Left cardiac atrium (tissue), 4 donors: Measurements from ENCODE around the gene MAP1B. TPM values are rescaled to one million over a fixed set of nuclear protein-coding genes. Genes with fewer than 3 reads are reported as not detected.
A peak's percentile ranks its signal among the peaks of the same experiment; 100 is the strongest.

Source experiments
- ATAC-seq, 2 donors: fragments of 200-7000 bp; cut with Tn5 transposase; one replicate each; pipeline ENCODE4 v1.9.1; 2020; ENCODE audit warnings: mild to moderate bottlenecking in 2 of 2, moderate library complexity in 2 of 2
- DNase-seq: peaks from one replicate; pipeline ENCODE4 v3.0.0-alpha.2; 2020
- intact Hi-C, 2 donors: fragments of 100-400 bp; cut with DNase I; formaldehyde crosslinking; loops; one replicate each; pipeline versions ENCODE4 v1.14.1 to v1.15.1; 2022 to 2023
- total RNA-seq, 2 donors: library from RNA; stranded (reverse); fragmentation: NEBNext Ultra II Directional; extraction: Animal tissue kit (Norgen Biotek cat#: 25700); gene quantifications; one replicate each; pipeline ENCODE4 v1.2.1, GENCODE V29; 2021
- donor health status: DM: no; HTN: yes; CAD: no.
- donor health status: DM: no; HTN: yes; CAD: no; lungs with severe emphysema.
- donor health status: DM: yes; HTN: yes; CAD: no.
- donor health status: Dilated cardiomyopathy.

MAP1B gene
- total RNA-seq, 2 donors from 2014 or later: 163 to 224 TPM

DNA sequence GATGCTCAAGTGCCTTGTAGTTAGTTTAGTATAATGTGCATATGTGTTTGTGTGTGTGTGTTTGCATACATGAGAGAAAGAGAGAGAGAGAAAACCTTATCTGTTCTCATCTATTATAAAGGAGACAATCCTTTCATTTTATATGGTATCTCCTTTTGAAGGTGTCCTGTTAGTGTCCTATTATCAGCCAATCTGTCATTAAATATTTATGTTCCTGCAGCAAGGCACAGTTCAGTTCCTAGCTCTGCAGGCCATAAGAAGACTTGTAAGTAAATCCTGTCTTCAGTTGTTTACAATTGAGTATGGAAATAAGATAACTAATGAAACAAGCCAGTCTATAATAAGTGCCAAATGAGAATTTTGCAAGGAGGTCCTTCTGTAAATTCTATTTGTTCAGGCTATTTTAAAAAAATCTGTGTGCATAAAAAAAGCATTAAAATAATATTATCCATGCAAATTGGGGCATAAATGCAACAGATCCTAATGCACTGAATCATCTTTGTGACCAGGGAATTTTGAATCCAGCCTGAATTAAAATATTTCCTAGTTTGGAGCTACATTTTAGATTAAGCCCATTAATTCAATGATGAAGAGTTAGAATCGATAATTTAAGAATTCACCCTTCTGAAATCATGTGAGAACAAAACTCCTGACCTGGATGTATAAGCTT, 18.1 kb downstream of the MAP1B start:
- intact Hi-C loops: no loop called here
- ATAC-seq: no peak

DNA sequence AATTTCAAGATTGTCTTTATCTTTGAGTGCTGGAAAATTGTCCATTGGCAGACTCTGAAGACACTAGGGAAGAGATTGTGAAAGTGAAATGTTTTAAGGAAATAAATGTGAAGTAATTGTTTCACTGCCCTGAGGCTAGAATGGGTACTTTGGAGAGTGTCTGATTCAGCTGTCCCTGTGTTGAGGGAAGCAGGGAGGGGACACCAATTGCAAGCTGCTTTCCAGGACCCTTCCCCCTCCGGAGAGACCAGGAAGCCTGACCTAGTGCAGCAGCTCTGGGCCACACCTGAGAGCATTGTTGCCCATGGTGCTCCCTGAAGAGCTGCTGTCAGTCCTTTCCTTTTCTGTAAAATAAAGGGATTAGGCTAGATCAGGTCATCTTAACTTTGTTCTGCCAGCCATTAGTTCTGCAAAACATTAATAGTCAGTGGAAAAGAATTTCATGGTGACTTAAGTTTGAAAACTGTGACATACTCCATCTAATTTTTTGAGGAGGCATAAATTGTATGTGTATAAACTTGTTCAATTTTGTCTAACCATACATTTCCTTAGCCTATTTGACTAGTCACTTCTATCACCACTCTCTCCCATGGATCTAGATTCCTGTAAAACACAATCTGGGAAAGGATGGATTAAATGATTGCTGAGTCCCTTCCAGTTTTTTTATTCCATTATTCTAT, 18.8 kb downstream of the MAP1B start:
- intact Hi-C loops: no loop called here
- ATAC-seq: peak; percentile 21 to 47
- DNase-seq: no peak

More for the DNA sequence above, 18.1 kb downstream of the MAP1B start:
- no peak for DNase-seq

DNA sequence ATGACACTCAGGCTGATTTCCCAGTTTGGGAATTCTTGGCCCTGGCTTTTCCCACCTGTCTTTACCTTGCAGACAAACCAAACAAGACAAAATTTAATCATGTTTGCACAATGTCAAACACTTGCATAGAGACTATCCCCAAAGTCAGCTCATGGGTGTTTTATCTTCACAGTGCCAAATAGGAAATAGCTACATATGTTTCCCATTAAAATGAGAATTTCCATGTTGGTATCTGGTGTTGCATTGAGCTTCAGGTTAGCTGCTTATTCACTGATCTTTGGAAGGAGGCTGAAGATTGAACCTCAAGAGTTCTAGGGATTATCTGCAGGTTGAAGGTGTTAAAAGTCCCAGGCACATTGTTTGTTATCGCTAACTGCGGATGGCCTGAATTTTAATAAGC, 19.5 kb downstream of the MAP1B start:
- intact Hi-C loops: no loop called here
- ATAC-seq (no peak), DNase-seq (no peak)

DNA sequence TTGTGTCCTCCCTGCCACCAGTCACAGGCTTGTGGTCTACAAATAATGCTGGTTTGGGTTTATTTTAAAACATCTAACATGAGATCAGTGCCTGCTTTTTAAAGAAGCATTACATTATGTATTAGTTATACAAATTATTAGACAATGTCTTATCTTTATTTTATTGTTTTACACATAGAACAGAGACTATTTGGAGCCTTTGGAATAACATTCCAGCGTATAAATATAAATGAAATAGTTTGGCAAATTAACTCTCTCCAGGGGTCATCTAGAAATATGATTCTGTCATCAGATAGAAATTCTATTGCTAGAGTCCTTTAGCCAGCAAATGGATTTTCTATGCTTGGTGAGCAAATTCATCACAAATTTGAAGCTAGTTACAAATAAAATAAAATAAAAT, 22.4 kb downstream of the MAP1B start:
- DNase-seq: no peak
- intact Hi-C loops: loop anchor here in 1 of 2 donors (10.0 kb wide), 1 partner anchor 75 kb away; no protein-coding TSS in a partner anchor
- no peak for ATAC-seq

DNA sequence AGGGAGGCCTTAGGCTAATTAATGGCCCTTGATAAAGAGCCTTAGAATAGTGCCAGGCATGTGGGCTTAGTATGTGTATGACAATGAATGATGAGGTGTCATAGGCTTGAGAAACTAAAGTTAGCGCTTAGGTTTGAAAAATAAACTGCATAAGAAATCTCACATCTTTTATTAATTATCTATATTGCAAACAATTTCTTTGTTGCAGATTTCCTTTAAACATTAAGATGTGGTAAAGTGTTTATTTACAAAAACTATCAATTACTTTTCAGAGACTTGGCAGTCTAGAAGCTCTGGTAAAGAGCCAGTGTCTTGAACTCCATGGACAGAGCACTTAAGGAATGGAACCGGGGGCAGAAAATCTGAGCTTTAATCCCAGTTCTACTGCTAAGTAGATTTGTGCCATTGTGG, 23.1 kb downstream of the MAP1B start:
- intact Hi-C loops: loop anchor here in 1 of 2 donors (10.0 kb wide), 1 partner anchor 74 kb away; no protein-coding TSS in a partner anchor
- DNase-seq (no peak), ATAC-seq (no peak)

DNA sequence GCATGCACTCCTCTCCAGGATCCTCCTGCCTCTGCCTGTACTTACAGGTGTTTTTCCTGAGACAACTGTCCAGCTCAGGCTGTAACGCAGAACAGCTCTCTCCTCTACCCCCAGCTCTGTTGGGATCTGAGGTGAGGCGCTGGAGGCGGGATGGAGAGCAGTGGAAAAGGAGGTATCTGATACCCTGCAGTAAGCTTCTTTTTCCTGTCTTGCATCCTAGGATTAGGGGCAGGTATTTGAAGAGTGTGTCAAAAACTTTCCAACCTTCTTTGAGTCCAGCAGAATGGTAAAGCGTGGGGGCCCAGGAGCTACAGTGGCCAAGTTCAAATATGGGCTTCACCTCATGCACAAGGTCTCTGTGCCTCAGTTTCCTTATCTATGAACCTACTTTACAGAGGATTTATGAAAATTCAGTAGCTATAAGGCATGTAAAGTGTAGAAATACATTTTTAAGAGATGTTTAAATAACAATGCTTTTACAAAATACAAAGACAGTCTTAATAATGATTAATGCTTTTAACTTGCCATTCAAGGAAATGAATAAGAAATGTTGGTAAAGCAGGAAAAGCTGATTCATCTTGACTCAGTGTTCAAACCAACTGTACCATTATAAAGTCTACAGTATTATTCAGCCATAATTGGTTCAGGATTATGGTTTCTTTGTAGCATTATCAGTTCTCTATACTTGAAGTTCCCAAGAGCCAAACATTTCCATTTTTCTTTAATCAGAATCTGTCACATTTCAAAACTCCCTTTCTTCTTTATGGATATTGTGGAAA, 26.1 kb downstream of the MAP1B start:
- intact Hi-C loops: loop anchor here in 1 of 2 donors (10.0 kb wide), 1 partner anchor 71 kb away; no protein-coding TSS in a partner anchor
- no peak for DNase-seq
- no peak for ATAC-seq

DNA sequence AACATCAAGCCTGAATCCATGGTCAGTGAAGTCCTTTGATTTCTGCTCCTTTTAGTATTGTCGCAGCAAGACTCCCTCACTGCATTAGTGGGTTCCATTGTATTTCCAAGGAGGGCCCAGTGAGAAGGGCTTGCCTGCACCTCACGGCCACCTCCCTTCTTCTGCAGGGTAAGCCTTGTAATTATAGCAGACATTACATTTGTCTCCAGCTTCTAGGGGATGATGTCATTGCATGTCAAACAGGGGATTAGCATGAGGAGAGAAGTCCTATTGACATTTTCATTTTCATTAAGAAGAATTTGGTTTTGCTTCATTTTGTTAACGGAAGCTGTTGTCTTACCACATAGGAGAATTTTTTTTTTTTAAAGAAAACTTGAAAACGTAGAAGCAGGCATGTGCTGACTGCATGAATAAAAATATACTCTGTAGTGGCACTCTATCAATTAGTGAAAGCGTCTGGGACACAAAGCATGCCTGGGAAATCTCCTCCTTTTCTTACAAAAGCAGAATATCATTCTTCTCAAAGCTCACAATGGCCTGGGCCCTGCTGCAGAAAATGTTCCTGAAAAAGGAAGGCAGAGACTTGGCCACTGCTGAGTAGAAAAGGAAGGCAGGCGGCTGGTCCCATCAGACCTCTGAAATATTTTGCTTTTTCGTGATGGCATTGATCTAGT, 27.1 kb downstream of the MAP1B start:
- intact Hi-C loops: loop anchor here in 1 of 2 donors (10.0 kb wide), 1 partner anchor 70 kb away; no protein-coding TSS in a partner anchor
- ATAC-seq (peak in 1 of 2 donors; percentile 44), DNase-seq (no peak)

DNA sequence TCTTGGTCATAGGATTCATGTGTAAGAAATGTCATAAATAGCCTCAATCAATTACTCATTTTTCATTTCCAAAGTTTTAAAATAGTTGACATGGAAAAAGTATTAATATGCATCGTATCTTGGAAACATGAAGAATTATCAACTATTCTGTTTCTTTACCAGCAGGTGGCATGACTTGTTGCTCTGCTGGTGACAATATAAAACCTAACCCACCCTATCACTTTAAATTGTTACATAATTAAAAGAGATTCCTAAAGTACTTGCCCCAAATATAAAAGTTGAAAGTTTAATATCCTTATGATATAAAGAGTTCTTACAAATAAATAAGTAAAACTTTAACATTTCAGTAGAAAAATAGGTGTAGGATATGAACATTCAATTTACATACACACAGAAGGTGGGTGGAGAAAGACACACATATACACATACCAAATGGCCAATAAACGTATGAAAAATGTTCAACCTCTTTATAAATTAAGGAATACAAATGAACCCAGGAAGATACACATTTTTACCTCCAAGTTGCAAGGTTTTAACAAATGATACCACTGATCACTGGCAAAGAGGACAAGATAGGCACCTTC, 30.6 kb downstream of the MAP1B start:
- intact Hi-C loops: loop anchor here in 1 of 2 donors (10.0 kb wide), 1 partner anchor 67 kb away; no protein-coding TSS in a partner anchor
- ATAC-seq: no peak
- DNase-seq: no peak

DNA sequence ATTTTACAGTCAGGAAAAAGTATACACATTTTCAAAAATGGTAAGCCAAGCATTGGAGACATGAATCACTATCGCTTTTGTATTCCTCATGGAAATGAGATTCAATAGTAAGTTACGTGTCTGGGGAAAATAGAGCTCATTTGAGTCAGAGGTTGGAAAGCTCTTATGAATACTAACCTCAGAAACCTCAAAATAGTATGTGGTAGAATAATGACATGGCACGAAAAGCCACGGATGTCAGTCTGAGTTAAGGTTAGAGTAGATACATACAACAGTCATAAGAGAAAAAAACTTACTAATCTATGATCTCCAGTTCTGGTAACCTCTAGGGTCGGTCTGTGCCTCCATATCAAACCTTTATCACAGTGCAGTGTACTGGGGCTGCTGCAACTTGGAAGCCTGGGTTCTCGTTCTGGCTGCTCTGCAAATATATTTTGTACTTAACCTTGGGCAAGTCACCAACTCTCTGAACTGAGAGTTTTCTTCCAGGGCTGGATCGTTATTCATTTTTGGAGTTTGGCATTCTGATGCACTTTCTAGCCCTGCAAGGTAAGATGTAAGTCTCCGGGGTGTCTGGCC, 31.8 kb downstream of the MAP1B start:
- peak in 1 of 2 donors; percentile 46 for ATAC-seq
- intact Hi-C loops: loop anchor here in 1 of 2 donors (10.0 kb wide), 1 partner anchor 66 kb away; no protein-coding TSS in a partner anchor
- DNase-seq: no peak

DNA sequence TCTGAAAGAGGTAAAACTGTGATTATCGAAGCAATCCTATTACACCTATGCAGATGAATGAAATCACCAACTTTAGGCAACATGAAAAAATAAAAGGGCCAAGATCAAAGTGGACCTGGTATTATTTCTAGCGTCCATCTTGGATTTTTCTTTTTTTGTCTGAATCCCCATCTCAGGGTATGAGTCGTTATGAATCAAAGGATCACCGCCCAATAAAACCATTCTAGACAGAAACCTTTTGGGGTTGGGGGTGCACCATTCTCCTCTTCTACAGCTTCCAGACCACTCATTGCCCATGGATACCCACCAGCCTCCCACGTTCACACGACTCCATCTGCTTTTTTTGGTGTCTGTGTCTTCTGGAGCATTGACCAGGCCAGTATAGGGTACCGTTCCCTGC, 33.4 kb downstream of the MAP1B start:
- intact Hi-C loops: loop anchor here in 1 of 2 donors (5.0 kb wide), 1 partner anchor 167 kb away; no protein-coding TSS in a partner anchor
- ATAC-seq (no peak), DNase-seq (no peak)

DNA sequence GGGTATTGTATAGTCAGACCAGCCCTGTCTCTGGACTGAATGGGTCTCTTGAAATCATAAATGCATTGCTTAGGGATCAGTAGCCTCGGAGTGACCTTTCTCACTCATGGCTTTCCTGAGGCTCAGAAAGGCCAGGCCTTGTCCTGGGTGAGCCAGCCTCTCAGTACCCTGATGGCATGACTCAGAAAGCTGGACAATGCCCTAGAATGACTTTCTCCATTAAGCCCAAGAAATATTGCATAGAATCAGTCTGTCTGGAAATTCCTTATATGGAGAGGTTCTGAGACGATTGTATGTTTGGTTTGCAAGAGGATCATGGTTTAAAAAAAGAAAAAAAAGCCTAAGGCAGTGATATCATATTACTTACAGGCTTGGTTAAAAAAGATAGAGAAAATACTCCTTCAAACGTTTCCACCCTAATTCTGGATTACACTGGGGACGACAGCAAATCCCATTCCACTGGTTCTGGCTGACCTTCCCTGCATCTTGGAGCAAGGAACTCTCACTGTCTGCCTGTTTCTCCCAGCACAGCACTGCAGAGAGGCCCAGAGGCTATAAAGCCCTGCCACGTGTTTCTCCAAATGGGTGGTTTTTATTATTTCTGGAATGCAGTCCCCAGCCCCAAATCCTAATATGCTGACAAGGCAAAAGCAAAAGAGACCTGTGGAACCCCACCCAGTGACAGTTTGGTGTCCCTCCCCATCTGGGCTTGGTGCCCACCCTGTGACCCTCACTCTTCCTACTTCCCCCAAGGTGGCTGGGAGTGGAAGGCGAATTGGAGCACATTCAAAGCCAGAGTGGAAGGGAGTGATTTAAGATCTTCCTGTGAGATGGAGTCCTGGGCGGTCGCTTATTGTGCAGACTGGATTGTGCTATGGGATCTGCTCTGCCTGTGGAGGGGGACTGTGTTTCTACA, 34.4 kb downstream of the MAP1B start:
- ATAC-seq: peak; percentile 77 to 78
- no peak for DNase-seq
- intact Hi-C loops: loop anchor here in 1 of 2 donors (5.0 kb wide), 1 partner anchor 166 kb away; no protein-coding TSS in a partner anchor

DNA sequence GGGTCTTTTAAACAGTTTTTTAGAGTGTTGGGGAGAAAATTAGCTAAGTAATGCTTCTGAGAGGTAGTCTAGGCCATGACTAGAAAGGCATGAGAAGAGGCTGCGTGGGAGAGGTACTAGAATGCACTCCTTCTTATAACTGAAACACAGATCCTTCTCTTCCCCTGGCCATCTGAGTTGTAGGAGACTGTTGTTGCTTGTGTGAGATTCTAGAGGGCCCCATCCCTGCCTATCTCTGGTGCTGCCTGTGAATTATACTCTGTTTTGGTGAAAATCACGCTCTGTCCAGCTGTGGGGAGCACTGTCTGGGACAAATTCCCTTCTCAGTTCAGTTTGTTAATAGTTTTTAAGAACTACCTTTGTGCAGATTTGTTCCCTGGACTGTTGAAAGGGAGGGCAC, 37.5 kb downstream of the MAP1B start:
- no peak for DNase-seq
- intact Hi-C loops: loop anchor here in 1 of 2 donors (5.0 kb wide), 1 partner anchor 163 kb away; no protein-coding TSS in a partner anchor
- no peak for ATAC-seq

DNA sequence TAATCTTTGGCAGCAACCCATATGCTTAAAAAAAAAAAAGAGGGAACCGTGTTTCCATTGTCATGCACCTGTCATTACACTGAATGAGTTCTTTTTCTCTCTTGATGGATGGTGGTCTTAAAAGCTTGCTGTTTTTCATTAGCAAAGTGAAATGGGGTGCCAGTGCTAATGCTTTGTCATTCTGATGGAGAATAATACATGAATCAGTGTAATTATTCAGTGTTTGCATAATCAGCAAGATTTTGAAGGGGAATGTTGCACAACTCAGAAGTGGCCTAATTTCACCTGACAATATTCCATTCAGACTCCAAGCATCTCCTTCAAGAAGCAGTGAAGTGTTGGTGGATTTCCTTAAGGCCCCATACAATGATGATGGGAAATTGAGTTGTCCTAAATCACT, 38.1 kb downstream of the MAP1B start:
- ATAC-seq: no peak
- intact Hi-C loops: no loop called here

DNA sequence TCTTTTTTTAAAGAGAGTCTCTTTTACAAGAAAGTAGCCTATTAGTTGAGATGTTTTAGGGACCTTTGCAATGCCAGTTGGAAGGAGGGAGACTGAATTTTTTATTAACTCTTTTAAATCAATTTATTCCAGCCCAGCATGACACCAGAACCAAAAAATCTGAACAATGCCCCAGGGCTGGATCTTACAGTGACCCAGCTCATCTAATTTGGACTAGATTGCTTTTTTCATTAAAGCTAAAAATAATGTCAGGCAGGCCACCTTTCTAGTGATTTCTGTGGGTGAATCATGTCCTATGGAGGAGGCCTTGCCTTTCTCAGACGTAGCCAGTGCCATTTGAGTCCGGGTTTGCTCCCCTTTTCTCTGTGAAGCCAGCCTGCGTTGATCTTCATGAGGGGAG, 38.8 kb downstream of the MAP1B start:
- intact Hi-C loops: no loop called here
- no peak for DNase-seq
- no peak for ATAC-seq

More for the DNA sequence above, 38.1 kb downstream of the MAP1B start:
- DNase-seq: no peak

DNA sequence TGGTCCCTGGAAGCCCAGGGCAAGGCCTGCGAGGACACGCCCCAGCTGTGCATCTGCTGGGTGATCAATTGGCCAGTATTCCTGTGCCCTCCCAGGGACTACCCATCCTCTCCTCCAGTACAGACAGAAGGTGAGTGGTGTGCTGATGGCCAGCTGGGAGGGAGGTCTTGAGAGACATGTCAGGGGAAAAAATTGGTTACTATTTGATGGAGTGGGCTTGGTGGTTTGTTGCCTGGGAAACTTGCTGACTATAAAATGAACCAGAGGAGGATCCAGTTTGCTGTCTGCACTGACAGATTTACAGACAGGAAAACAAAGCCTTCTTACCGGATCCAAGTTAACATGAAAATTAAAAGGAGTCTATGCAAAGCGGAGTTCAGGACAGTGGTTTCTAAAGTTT, 40.3 kb downstream of the MAP1B start:
- ATAC-seq: no peak
- no peak for DNase-seq
- intact Hi-C loops: no loop called here

DNA sequence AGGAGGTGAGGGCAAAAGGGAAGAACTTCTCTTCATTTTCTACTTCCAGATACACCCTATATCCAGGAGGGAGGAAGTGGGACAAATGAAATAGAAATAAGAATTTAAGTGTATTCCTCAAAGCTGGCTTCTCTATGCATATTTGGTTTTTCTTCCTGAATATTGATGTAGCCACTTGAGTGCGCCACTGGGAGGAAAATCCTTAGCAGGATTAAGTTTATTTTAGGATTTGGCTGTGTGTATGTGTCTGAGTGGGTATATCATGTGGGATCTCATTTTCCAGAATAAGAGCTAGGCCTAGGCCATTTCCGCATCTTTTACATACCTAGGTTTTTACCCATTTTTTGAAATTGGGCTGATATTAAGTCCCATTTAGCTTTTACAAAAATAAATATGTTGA, 42.5 kb downstream of the MAP1B start:
- ATAC-seq (peak in 1 of 2 donors; percentile 24), DNase-seq (no peak)
- intact Hi-C loops: no loop called here

DNA sequence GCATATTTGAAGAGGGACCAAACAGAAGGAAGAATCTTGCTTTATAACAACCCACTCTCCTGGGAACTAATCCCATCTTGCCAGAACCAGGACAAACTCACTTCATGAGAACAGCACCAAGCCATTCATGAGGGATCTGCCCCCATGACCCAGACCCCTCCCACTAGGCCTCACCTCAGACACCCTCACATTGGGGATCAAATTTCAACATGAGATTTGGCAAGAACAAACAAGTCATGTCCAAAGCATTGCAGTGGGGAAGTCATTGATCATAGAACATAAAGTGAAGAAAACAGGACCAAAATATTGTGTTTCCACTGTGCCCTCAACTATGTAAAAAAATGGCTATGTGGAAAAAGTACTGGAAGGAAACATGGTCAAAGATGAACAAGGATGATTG, 43.9 kb downstream of the MAP1B start:
- no peak for ATAC-seq
- intact Hi-C loops: no loop called here
- DNase-seq: no peak
